ENCODE measurements around the gene TK2. TPM values are rescaled to one million over a fixed set of nuclear protein-coding genes. Genes with fewer than 3 reads are reported as not detected.

Gene TK2
- total RNA-seq, 2 donors from 2014 or later = 28.1 to 45.9 TPM

- Histone ChIP-seq H3K4me1 (replicated peaks) (no peaks in the 10 kb centered on the region), H3K4me3 (no peak overlapping the region), H3K9me3 (no peaks in the 10 kb centered on the region), H3K27ac (no peak overlapping the region), H3K27me3 (replicated peaks; ENCODE audit: insufficient read depth) (no peaks in the 10 kb centered on the region), H3K36me3 (no peaks in the 10 kb centered on the region)
- TF ChIP-seq CTCF (IDR thresholded peaks at IDR 0.05) (no peak), POLR2AphosphoS5 (IDR thresholded peaks at IDR 0.05) (no peak), POLR2A (IDR thresholded peaks at IDR 0.05) (no peak)
- intact Hi-C loops (cut with DNase I) = loop anchor here (5.0 kb wide), 1 partner anchor 35 kb away; no protein-coding TSS in a partner anchor
- DNase-seq (ENCODE audit: low spot score) = no peak
- WGBS = 60% methylated on average over 7 of the region's 7 CpGs
Measured at GRCh38 chr16:66481943-66482390, 68.0 kb downstream of the TK2 start.

- no peak for DNase-seq (ENCODE audit: low spot score)
- intact Hi-C loops (cut with DNase I) = loop anchor here (5.0 kb wide), 1 partner anchor 36 kb away; no protein-coding TSS in a partner anchor
- WGBS = 81% methylated on average over 23 of the region's 25 CpGs
- no peak for TF ChIP-seq CTCF (IDR thresholded peaks at IDR 0.05)
- no peak for TF ChIP-seq POLR2A (IDR thresholded peaks at IDR 0.05)
- TF ChIP-seq POLR2AphosphoS5 (IDR thresholded peaks at IDR 0.05) = no peak
- Histone ChIP-seq H3K4me3 (no peak overlapping the region), H3K4me1 (replicated peaks) (no peaks in the 10 kb centered on the region), H3K36me3 (no peaks in the 10 kb centered on the region), H3K27ac (no peak overlapping the region), H3K9me3 (no peaks in the 10 kb centered on the region), H3K27me3 (replicated peaks; ENCODE audit: insufficient read depth) (no peaks in the 10 kb centered on the region)
Measured at GRCh38 chr16:66481081-66481942, 68.6 kb downstream of the TK2 start.

- WGBS = 73% methylated on average over 24 of the region's 25 CpGs
- Histone ChIP-seq H3K36me3 (no peaks in the 10 kb centered on the region), H3K27me3 (replicated peaks; ENCODE audit: insufficient read depth) (no peaks in the 10 kb centered on the region), H3K4me3 (no peak overlapping the region), H3K4me1 (replicated peaks) (no peaks in the 10 kb centered on the region), H3K27ac (no peak overlapping the region), H3K9me3 (no peaks in the 10 kb centered on the region)
- intact Hi-C loops (cut with DNase I) = loop anchor here (5.0 kb wide), 1 partner anchor 37 kb away; no protein-coding TSS in a partner anchor
- TF ChIP-seq POLR2A (IDR thresholded peaks at IDR 0.05) = no peak
- TF ChIP-seq POLR2AphosphoS5 (IDR thresholded peaks at IDR 0.05) = no peak
- no peak for TF ChIP-seq CTCF (IDR thresholded peaks at IDR 0.05)
- DNase-seq (ENCODE audit: low spot score) = no peak
Measured at GRCh38 chr16:66480265-66481080, 69.4 kb downstream of the TK2 start.

GRCh38 chr16:66479661-66480264 is 70.2 kb downstream of the TK2 start:
- H3K27me3 ChIP-seq (replicated peaks; ENCODE audit: insufficient read depth) = no peaks in the 10 kb centered on the region
- WGBS = 90% methylated on average over 5 of the region's 5 CpGs
- H3K27ac ChIP-seq = no peak overlapping the region
- H3K4me3 ChIP-seq = no peak overlapping the region
- no peaks in the 10 kb centered on the region for H3K4me1 ChIP-seq (replicated peaks)
- intact Hi-C loops (cut with DNase I) = loop anchor here (5.0 kb wide), 3 partner anchors 38 to 173 kb away; partner anchors contain the start of genes CKLF and TK2
- no peak for DNase-seq (ENCODE audit: low spot score)
- no peaks in the 10 kb centered on the region for H3K36me3 ChIP-seq
- TF ChIP-seq POLR2A (IDR thresholded peaks at IDR 0.05) (no peak), CTCF (IDR thresholded peaks at IDR 0.05) (no peak), POLR2AphosphoS5 (IDR thresholded peaks at IDR 0.05) (no peak)
- H3K9me3 ChIP-seq = no peaks in the 10 kb centered on the region

All from prostate gland (tissue), 2 donors.